GM19455 (cell line): ENCODE data around the gene EIF2B5.
"Not testable (repeated sequence)": the region's sequence is repeated elsewhere in the genome, so short reads cannot be mapped to it uniquely, and the experiment has no call there.

Experiments used
- ATAC-seq: cut with Tn5 transposase; IDR thresholded peaks from one replicate; pipeline ENCODE4 v1.9.1; 2021; ENCODE audit not compliant: unreplicated experiment

Gene EIF2B5

DNA sequence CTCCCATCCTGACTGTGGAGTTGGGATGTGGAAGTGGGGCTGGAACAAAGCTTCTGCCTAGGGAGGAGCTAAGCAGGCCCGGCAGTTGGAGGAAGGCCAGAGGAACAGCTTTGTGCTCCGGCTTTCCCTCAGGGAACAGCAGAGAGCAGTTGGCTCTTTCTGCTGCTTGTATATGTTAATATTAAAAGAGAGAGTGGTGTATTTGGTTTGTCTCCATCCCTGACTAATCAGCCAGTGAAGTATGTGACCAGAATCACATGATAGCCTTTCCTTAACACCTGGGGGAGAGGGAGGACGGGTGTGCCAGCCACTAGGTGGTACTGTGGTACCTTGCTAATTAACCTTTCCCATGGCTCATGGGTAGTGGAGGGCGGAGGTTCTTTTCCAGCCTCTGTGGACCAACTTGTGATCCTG is 10.0 kb downstream of the EIF2B5 start:
- no peak for ATAC-seq

DNA sequence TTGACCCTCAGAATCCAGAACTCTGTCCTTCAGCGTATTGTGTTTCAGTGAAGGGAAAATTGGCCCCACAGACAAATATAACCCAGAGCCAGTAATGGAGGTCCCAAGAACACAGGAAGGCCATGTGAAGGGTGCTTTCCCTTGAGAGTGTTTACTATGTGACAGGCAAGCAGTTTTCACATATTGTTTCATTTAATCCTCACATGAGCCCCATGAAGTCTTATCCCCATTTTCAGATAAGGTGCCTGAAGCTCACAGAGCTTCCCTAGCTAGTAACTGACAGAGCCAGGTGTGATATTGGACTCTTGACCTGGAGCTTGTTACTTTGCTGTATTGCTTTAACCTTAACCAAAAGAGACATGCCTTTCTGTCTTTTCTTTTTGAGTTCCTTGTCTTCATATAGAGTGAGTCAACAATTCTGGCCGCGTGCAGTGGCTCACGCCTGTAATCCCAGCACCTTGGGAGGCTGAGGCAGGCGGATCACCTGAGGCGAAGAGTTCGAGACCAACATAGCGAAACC is 10.7 kb downstream of the EIF2B5 start:
- ATAC-seq, result no peak

DNA sequence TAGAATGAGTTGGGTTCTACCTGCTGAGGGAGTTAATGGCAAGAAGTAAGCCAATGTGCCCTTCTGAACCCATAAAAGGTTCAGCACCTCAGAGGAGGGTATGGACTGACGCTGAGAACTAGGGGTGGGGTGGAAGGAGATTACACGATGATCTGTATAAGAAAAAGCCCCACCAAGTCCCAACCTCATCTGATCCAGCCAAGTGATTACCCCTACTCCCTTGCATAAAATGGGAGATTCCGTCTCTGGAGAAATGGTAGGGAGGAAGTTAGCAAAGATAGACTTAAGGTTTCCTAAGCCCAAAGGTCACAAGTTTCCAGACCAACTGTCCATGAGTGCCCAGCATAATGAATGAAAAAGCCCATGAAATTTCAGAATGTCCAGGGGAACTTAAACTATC is 12.9 kb downstream of the EIF2B5 start:
- no peak for ATAC-seq

DNA sequence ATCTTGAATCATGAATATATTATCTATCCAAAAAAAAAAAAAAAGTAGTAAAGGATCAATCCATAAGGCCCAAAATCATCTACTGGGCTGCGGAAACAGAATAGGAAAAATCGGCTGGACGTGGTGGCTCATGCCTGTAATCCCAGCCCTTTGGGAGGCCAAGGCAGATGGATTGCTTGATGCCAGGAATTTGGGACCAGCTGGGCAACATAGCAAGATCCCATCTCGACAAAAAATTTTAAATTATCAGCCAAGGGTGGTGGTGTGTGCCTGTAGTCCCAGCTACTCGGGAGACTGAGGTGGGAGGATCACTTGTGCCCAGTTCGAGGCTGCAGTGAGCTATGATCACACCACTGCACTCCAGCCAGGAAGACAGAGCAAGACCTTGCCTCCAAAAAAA is 14.0 kb downstream of the EIF2B5 start:
- no peak for ATAC-seq

DNA sequence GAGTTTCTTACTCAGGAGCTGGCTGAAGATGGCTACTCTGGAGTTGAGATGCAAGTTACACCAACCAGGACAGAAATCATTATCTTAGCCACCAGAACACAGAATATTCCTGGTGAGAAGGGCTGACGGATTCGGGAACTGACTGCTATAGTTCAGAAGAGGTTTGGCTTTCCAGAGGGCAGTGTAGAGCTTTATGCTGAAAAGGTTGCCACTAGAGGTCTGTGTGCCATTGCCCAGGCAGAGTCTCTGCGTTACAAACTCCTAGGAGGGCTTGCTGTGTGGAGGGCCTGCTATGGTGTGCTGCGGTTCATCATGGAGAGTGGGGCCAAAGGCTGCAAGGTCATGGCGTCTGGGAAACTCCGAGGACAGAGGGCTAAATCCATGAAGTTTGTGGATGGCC is 14.6 kb downstream of the EIF2B5 start:
- ATAC-seq, result not testable (repeated sequence)

DNA sequence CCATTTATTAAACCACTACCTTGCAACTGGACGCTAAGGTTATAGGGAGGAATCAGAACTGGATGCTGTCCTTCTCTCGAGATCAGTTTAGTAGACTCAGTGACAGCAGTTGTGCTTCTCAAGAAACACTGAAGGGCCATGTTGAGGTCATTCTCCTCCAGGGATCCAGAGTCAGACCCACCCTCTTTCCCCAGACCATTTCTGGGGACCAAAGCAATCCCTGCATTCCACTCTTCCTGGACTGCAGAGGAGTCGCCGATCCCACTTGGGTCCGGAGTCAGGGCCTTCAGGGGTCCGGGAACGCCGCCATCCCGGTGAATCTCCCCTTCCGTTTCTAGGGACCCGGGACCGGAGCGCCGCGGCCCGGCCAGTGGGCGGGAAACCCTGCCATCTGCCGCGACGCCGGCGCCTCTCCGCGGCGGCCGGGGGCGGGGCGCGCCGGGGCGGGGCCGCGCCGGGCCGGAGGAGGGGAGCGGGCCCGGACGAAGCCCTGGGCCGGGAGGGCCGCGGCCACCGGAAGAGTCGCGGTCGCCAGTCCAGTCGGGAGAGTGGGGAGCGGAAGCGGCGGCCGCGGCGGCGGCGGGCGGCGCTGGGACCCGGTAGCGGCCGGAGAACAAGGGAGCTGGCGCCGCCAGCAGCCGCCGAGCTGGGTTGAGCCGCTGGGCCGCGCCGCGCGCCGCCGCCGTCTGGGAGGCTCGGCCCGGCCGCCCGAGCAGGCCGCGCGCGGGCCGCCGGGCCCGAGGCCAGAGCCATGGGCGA is 19.9 kb downstream of the EIF2B5 start, which contains the start of gene DVL3:
DVL3 (plus strand) TSS at position 493 of the 759 bp plus-strand sequence; CDS start at position 752, 259 bp downstream.
- peak; percentile 85 for ATAC-seq

DNA sequence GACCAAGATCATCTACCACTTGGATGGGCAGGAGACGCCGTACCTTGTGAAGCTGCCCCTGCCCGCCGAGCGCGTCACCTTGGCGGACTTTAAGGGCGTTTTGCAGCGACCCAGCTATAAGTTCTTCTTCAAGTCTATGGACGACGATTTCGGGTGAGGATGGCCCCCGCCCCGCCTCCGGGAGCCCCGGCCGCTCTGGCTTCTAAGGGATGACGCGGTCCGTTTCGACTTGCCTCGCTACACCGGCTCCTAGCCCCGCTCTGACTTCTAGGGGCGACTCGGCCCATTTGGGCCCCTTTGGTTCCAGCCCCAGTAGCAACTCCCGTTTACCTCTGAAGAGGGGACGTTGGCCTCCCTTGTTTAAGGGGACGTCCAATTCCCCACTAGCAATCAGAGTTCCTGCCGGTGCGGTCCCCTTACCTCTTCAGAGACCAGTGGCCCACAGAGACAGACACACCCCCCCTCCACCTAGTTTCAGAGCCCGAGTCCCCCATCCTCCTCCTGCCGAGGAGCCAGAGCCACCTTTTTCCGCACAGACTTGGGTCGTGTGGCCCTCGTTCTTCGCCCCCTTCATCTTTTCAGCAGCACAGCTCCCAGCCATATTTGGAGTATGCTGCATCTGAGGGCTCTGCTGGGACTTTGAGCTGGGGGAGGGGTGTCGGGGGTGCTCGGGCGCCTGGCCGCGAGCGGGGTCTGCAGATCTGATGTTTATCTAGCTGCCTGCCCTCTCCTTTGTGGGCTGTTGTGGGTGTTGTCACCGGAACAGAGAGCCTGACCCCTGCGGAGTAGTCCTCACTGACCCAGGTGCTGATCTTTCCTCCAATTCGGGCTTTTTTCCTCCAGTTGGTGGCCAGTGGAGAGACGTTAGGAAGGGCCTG is 20.7 kb downstream of the EIF2B5 start:
- ATAC-seq, result peak; percentile 42

DNA sequence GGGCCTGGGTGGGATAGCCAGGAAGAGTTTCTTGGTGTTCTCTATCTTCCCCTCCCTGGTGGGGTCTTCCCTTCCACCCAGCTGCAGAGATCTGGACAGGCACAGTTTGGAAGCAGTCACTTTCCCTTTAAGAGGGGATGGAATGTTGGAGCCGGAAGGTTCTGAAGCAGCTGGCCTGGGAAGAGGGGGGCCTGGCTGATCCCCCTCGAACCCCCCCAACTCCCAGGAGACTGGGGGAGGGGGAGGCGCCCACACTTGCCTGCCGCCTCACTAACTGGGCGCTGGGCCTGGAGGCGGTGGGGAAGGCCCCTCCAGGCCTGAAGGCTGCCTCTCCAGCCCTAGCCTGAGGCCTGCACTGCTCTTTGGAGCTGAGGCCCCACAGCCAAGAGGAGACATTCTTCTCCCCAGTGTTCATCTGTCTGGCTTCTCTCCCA is 21.4 kb downstream of the EIF2B5 start:
- ATAC-seq, result no peak

DNA sequence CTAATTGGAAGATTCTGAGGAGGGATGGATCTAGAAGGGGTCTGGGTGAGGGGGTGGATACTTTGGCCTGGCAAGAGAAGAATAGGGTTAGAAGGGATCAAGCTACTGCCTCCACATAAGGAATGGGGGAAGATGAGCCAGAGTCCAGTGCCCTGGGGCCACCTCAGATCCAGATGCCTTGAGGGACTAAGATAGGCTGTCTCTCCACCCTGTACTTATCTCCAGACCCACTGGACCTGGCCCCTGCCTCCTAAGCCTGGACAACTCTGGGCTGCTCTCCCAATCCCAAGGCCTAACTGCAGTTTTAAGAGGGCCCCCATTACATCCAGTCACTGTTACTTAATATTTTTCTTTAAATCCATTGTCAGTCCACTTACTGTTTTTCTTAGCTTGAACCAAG is 22.0 kb downstream of the EIF2B5 start:
- no peak for ATAC-seq

DNA sequence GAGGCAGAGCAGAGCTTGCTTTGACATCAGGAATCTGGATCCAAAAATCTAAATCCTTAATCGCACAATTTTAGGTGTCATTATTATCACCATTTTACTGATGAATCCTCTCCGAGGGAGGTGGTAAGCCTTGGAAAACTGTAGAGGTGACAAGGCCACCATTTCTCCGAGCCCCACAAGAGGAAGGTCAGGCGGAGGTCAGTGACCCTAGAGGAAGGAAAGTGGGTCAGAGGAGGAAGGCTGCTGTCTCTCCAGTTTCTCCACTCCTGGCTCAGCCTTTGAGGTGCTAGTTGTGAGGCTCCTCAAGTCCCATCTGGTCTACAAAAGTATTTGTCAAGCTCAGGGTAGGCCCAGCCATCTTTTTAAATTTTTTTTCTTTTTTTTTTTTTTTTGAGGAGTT is 23.2 kb downstream of the EIF2B5 start:
- no peak for ATAC-seq

DNA sequence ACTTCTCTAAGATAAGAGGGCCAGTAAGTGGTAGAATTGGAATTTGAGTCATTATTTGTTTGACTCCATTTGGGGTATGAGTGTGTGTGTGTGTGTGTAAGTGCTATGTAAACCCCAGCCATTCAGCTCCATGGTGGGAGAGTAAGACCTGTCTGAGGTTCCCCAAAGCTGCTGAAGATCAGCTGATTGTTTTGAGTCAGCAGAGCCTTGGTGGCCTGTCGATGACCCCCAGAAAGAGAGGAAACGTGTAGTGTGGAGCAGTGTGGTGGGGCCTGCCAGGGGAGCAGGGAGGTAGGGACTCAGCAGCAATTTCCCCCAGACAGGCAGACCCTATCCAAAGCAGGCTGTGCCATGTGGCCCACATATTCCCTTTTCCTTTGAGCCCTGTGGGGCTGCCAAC is 25.3 kb downstream of the EIF2B5 start:
- no peak for ATAC-seq

DNA sequence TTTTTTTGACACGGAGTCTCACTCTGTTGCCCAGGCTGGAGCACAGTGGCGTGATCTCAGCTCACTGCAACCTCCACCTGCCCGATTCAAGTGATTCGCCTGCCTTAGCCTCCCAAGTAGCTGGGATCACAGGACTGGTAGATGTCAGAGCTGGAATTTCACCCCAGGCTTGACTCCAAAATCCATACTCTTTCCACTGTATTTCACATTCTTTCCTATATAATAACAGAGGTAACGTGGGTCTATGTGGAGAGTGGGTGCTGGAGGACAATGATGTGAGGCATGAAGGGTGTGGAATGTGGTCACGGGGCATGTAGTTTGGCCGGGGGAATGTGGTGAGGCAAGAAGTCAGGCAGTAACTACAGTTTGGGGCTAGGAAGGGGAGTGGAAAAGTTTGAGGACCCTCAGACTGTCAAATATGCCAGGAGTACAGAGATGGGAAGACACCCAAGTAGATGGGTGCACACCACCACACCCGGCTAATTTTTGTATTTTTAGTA is 27.5 kb downstream of the EIF2B5 start:
- not testable (repeated sequence) for ATAC-seq

DNA sequence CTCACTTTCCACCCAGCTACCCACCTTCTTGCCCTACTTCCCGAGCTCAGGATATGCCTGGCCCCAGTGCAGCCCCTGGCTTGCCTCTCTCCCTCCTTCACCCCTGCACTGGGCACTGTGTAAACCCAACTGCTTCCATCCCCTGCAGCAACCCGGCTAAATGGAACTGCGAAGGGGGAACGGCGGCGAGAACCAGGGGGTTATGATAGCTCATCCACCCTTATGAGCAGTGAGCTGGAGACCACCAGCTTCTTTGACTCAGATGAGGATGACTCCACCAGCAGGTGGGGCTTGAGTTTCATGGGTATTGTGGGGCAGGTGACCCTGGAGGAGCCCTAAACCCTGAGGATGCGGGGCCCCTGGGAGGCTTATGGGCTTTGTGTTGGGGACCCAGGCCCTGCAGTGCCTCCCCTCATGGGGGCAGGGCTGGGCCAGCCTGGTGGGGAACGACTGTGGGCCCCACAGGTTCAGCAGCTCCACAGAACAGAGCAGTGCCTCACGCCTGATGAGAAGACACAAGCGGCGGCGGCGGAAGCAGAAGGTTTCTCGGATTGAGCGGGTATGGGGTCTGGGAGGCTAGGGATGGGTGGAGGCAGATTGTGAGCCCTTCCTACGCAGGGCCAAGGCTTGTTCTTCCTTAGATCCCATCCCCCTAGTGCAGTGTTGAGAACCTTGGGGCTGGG is 29.6 kb downstream of the EIF2B5 start:
- no peak for ATAC-seq

DNA sequence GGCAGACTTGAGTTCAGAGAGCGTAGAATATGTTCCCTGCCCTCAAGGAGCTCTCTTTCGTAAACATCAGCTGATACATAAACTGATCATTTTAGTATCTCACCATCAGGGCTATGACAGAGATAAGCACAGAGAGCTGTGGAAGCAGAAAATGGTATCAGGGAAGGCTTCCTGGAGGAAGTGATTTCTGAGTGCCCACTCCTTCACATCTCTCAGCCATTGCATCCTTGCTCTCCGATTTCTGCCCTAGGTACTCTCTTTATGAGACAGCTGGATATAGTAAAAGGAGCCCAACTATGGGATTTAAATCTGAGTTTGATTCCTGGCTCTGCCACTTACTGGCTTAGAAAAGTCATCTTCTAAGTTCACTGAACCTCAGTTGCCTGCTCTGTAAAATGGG is 30.4 kb downstream of the EIF2B5 start:
- no peak for ATAC-seq

DNA sequence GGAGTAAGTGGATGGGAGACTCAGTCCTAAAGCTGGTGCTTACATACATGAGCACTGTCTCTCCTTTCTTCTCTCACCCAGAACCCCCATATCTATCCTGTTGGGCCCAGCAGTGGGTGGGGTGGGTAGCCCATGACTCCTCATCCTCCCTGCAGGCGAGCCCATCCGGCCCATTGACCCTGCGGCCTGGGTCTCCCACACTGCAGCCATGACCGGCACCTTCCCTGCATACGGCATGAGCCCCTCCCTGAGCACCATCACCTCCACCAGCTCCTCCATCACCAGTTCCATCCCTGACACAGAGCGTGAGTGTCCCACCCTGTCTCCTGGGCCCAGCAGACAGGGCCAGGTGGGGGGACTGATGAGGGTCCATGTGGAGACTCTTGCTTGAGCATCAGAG is 31.5 kb downstream of the EIF2B5 start:
- no peak for ATAC-seq

DNA sequence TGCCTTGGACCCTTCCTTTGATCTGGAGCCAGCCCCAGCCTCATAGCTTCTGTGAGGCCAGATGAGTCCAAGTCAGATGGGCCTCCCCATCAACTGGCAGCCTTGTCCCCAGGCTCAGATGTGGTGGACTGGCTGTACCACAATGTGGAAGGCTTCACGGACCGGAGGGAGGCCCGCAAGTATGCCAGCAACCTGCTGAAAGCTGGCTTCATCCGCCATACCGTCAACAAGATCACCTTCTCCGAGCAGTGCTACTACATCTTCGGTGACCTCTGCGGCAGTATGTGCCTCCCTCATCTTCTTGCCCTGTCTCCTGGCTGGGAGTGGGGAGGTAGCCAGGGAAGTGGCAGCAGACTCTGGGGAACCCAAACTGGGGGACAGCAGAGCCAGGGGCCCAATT is 32.6 kb downstream of the EIF2B5 start:
- no peak for ATAC-seq

DNA sequence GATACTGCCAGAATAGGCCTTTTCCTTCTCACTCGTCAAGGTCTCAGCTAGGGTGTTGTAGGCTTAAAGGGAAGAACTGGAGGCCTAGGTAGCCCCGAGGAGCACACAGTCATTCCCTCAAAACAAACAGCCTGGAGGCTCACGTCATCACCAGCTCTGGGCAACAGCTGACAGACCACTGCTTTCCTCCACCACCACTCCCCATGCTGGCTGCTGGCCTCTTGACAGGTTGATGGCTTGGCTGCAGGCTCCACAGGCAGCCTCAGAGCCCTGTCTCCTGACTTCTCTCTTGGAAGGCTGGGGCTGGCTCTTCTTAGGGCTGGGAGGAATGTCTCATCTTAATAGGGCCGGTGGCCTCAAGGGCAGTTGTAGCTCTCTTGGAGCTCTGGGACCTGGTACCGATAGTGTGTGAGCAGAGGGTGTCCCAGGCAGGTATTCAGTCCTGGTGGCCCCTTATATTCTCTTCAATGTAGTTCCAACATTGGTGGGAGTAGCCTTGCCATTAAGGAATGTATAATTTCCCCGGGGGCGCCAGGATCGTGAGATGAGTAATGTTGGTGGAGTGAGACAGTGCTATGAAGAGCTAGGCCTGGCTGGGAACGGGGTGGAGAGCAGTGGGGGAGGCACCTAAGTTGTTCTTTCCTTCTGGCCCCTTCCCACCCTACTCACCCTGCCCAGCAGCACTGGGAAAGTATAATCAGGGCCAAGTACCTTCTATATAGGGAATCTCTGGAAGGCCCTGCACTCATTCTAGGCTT is 33.4 kb downstream of the EIF2B5 start:
- no peak for ATAC-seq

DNA sequence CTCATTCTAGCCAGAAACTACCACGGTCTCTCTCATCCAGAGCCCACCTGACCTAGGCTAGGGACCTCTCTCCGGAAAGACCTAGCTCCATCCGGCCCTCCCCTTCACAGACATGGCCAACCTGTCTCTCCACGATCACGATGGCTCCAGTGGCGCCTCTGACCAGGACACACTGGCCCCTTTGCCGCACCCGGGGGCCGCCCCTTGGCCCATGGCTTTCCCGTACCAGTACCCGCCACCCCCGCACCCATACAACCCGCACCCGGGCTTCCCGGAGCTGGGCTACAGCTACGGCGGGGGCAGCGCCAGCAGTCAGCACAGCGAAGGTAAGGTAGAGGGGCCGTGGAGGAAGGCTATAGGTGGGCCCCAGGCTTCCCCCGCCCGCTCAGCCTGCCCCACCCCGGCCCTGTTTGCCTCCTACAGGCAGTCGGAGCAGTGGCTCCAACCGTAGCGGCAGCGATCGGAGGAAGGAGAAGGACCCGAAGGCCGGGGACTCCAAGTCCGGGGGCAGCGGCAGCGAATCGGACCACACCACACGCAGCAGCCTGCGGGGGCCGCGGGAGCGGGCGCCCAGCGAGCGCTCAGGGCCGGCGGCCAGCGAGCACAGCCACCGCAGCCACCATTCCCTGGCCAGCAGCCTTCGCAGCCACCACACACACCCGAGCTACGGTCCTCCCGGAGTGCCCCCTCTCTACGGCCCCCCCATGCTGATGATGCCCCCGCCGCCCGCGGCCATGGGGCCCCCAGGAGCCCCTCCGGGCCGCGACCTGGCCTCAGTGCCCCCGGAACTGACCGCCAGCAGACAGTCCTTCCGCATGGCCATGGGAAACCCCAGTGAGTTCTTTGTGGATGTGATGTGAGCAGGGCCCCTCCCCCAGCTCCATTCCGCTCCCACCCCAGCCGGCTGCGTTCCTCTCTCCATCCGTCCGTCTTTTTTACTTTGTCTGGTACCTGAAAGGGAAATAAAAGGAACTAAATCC is 35.0 kb downstream of the EIF2B5 start:
- ATAC-seq, result no peak

DNA sequence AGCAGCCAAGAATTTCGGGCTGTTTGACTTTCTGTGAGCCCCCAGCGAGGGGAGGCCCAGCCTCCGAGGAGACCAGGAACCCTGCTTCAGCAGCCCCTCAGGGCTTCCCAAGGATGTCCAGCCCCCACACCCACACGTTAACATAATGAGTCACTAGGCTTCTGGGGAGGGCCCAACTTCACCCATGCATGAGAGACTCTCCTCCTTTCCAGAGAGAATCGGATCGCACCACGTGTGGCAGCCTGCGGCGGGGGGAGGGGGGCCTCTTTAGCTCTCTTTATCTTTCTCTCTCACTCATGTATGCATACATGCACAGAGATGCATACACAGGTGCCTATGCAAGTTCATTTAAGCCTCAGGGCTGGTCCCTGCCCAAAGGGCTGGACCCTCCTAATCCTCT is 36.4 kb downstream of the EIF2B5 start:
- no peak for ATAC-seq
